Limb (tissue), 2 donors: ENCODE results near the gene ROCK2.

Experiments used
- DNase-seq, 2 donors: peaks; one replicate each; pipeline ENCODE4 v3.0.0-alpha.2; 2016; ENCODE audit errors: extremely low spot score in 2 of 2

Gene ROCK2

GRCh38 chr2:11157296-11157695, 187.1 kb downstream of the ROCK2 start:
- DNase-seq = no peak

DNA sequence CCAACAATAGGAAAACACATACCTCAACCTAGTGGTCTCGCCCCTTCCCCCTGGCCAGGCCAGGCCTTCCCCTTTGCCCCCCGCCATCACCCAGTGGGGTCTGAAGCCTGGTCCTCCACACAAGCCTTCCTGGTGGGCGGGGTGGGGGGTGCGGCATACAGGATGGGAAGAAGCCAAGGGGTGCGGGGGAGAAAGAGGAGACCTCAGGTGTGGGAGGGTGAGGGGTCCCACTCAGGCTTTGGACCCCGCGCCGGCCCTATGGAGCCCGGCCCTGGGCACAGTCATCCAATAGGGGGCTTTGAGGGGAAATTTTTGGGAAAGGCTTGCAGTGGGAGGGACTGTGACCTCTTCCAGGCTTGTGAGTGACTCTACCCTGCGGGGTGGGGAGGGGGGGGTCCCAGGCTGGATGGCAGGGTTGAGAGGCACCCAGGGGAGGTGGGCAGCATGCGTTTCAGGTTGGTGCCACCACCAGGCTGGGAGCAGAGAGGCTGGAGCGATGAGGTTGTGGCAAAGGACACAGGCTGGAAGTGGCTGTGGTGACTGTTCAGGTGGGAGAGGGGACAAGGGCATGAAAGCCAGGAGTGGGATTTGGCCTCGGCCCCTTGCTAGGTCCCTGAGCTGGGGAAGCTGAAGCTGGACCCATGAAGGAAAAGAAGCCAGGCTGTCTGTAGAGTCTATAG, 187.9 kb downstream of the ROCK2 start:
- no peak for DNase-seq

GRCh38 chr2:11155381-11156035, 188.9 kb downstream of the ROCK2 start, which contains the start of gene SLC66A3:
SLC66A3 (plus strand) TSS chr2:11155467; CDS start chr2:11155547, 80 bp downstream.
- no peak for DNase-seq

DNA sequence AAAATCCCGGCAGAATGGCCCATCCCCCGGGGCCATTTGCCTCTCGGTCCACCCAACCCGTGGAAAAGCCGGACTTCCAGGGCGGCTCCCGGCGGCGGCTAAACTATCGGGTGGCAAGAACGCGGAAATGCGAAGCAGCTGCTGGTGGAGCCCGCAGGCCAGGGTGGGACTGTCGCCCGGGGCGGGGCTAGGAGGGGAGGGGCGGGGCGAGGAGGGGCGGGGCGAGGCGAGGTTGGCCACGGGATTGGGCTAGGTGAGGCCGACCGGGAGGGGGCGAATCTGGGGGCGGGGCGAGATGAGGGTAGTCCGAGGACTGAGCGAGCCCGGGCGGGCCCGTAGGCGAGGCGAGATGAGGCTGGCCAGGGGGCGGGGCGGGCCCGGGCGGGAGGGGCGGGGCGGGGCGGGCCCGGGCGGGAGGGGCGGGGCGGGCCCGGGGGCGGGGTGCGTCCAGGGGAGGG, 189.5 kb downstream of the ROCK2 start:
- DNase-seq = peak; percentile 93 to 98

DNA sequence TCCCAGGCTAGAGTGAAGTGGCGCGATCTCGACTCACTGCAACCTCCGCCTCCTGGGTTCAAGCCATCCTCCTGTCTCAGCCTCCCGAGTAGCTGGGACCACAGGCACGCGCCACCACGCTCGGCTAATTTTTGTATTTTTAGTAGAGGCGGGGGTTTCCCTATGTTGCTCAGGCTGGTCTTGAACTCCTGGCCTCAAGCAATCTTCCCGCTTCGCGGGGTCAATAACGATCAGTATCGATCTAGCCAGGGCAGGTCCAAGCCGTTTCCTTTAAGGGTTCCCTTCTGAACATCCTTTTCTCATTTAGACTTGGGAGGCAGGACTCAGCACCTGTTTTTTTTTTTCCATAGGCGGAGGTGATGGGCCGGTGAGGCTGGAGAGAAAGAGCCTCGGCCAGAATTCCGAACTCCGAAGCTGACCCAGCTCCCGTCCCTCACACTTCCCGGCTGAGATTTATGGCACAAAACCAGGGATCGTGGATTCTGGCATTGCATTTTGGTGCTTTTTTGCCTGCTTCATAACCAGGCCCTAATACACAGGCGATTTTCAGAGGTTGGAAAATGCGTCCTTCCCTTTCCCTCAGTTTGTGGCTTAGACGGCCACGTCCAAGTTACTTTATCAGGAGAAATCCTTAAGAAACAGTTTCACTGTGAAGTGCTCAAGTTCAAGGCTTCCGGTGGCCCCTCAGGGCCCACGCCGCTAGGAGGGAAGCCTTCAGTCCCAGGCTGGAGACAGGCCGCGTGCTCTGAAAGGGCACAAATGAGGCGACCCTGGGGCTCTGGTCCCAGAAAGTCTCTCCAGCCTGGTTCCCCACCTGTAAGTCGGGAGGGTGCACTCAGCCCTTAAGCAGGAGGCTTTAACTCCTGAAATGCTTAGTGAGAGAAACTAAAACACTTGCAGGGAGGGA, 190.2 kb downstream of the ROCK2 start:
- no peak for DNase-seq

GRCh38 chr2:11152591-11152990, 191.8 kb downstream of the ROCK2 start:
- DNase-seq = no peak

- no peak for DNase-seq
These were observed 197.2 kb downstream of the ROCK2 start for GRCh38 chr2:11147263-11147662.

DNA sequence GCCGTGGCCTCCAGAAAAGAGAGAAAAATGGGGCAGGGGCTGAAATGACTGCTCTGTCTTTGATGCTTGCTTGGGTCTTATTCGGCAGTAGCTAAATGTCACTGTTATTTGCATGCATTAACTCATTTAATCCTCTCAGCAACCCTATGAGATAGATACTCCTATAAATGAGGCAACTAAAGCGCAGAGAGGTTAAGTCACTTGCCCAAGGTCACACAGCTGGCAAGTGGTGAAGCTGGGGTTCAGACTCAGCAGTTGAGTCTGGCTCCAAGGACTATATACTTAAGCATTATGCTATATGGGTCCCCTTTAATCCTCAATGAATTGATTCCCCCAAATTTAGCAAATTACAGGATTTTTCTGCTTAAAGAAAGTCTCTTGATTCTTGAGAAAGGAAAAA, 198.4 kb downstream of the ROCK2 start:
- no peak for DNase-seq

DNA sequence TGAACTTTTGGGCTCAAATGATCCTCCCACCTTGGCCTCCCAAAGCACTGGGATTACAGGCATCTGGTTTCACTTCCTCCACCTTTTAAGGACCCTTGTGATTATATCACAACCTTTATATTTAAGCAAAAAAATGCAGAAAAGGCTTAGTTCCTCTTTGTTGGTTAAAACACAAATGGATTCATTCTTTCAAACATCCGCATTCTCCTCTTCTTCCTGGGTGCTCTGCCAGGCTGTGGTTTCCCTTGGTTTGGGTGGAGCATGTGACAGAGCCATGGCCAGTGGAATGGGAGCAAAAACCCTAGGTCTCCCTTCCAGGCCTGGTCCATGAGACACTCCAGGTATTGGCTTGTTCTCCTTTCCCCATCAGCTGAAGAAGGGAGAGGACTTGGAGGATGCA, 199.1 kb downstream of the ROCK2 start:
- DNase-seq = no peak

- DNase-seq = no peak
These were observed 199.7 kb downstream of the ROCK2 start for GRCh38 chr2:11144738-11145079.

GRCh38 chr2:11144077-11144737, 200.2 kb downstream of the ROCK2 start:
- DNase-seq = no peak

GRCh38 chr2:11142987-11143386, 201.4 kb downstream of the ROCK2 start:
- DNase-seq = no peak

GRCh38 chr2:11142330-11142729, 202.1 kb downstream of the ROCK2 start:
- DNase-seq = no peak

GRCh38 chr2:11141319-11141718, 203.1 kb downstream of the ROCK2 start:
- DNase-seq = no peak

GRCh38 chr2:11140492-11140891, 203.9 kb downstream of the ROCK2 start:
- no peak for DNase-seq

DNA sequence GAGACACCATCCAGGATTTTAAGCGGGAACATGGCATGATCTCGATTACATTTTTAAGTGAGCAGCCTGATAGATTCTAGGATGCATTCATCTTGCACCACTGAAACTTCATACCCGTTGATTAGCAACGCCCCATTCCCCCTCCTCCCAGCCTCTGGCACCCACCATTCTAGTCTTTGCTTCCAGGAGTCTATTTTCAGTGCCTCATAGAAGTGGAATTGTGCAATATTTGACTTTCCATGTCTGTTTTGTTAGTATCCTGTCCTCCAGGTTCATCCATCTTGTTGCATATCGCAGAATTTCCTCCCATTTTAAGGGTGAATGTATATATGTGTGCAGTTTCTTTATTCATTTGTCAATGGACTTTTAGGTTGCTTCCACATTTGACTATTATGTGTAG, 210.1 kb downstream of the ROCK2 start:
- DNase-seq = no peak

GRCh38 chr2:11133936-11134320, 210.5 kb downstream of the ROCK2 start:
- DNase-seq = no peak

- DNase-seq = no peak
These were observed 211.0 kb downstream of the ROCK2 start for GRCh38 chr2:11133238-11133935.

GRCh38 chr2:11132036-11132671, 212.3 kb downstream of the ROCK2 start:
- no peak for DNase-seq

GRCh38 chr2:11131166-11131920, 213.1 kb downstream of the ROCK2 start:
- DNase-seq = no peak
